Activated naive CD4-positive, alpha-beta T cell treated with anti-CD3 and anti-CD28 coated beads, Interleukin-2, amount 50 U/mL, for 16 hours (primary cell): ENCODE results near the gene SFXN5.

Experiments used
- DNase-seq: peaks from one replicate; pipeline ENCODE4 v3.0.0-alpha.2; 2020

Gene SFXN5

GRCh38 chr2:72991980-72992733 lies 79.4 kb downstream of the SFXN5 start:
- DNase-seq, result no peak

GRCh38 chr2:72991439-72991725 lies 80.1 kb downstream of the SFXN5 start:
- DNase-seq, result no peak

- no peak for DNase-seq
Observed at GRCh38 chr2:72990695-72991438, 80.6 kb downstream of the SFXN5 start.

GRCh38 chr2:72989770-72990556 lies 81.5 kb downstream of the SFXN5 start:
- no peak for DNase-seq

GRCh38 chr2:72988726-72989273 lies 82.7 kb downstream of the SFXN5 start:
- no peak for DNase-seq

GRCh38 chr2:72988041-72988440 lies 83.5 kb downstream of the SFXN5 start:
- no peak for DNase-seq

GRCh38 chr2:72985891-72986683 lies 85.4 kb downstream of the SFXN5 start:
- no peak for DNase-seq

- DNase-seq, result no peak
Observed at GRCh38 chr2:72985136-72985535, 86.4 kb downstream of the SFXN5 start.

- DNase-seq, result no peak
Observed at GRCh38 chr2:72984172-72984671, 87.3 kb downstream of the SFXN5 start.

- no peak for DNase-seq
Observed at GRCh38 chr2:72983500-72984161, 87.9 kb downstream of the SFXN5 start.

GRCh38 chr2:72982781-72983499 lies 88.6 kb downstream of the SFXN5 start:
- DNase-seq, result no peak

GRCh38 chr2:72982219-72982618 lies 89.3 kb downstream of the SFXN5 start:
- DNase-seq, result no peak

GRCh38 chr2:72981536-72981935 lies 90.0 kb downstream of the SFXN5 start:
- no peak for DNase-seq

- DNase-seq, result no peak
Observed at GRCh38 chr2:72980535-72981217, 90.8 kb downstream of the SFXN5 start.

- DNase-seq, result no peak
Observed at GRCh38 chr2:72979896-72980295, 91.6 kb downstream of the SFXN5 start.

GRCh38 chr2:72975017-72975416 lies 96.5 kb downstream of the SFXN5 start:
- DNase-seq, result no peak

GRCh38 chr2:72974436-72974754 lies 97.1 kb downstream of the SFXN5 start:
- DNase-seq, result no peak

GRCh38 chr2:72973566-72974435 lies 97.7 kb downstream of the SFXN5 start:
- DNase-seq, result peak; percentile 26

- DNase-seq, result no peak
Observed at GRCh38 chr2:72973137-72973535, 98.4 kb downstream of the SFXN5 start.
